Stimulated activated CD8-positive, alpha-beta memory T cell treated with anti-CD3 and anti-CD28 coated beads, Interleukin-7, amount 100 ng/mL, for 1 hour (primary cell): ENCODE measurements around the gene MRPS27.
A peak's percentile ranks its signal among the peaks of the same experiment; 100 is the strongest.

Experiments used
- DNase-seq, 2 donors: peaks; one replicate each; pipeline ENCODE4 v3.0.0-alpha.2; 2020; ENCODE audit warnings: low read depth in 2 of 2

The MRPS27 gene

GRCh38 chr5:72290356-72291133 lies 29.5 kb downstream of the MRPS27 start:
- DNase-seq, result no peak

GRCh38 chr5:72288924-72289323 lies 31.1 kb downstream of the MRPS27 start:
- no peak for DNase-seq

- DNase-seq, result no peak
Observed at GRCh38 chr5:72286798-72287197, 33.2 kb downstream of the MRPS27 start.

GRCh38 chr5:72285424-72285821 lies 34.6 kb downstream of the MRPS27 start:
- DNase-seq, result no peak

- no peak for DNase-seq
Observed at GRCh38 chr5:72284559-72285423, 35.2 kb downstream of the MRPS27 start.

- DNase-seq, result no peak
Observed at GRCh38 chr5:72283358-72283757, 36.7 kb downstream of the MRPS27 start.

- DNase-seq, result no peak
Observed at GRCh38 chr5:72282878-72283277, 37.2 kb downstream of the MRPS27 start.

GRCh38 chr5:72281764-72282499 lies 38.1 kb downstream of the MRPS27 start:
- no peak for DNase-seq

- DNase-seq, result no peak
Observed at GRCh38 chr5:72281430-72281763, 38.6 kb downstream of the MRPS27 start.

GRCh38 chr5:72280581-72281069 lies 39.4 kb downstream of the MRPS27 start:
- DNase-seq, result no peak

GRCh38 chr5:72276219-72276752 lies 43.8 kb downstream of the MRPS27 start:
- DNase-seq, result no peak

- no peak for DNase-seq
Observed at GRCh38 chr5:72273547-72273946, 46.5 kb downstream of the MRPS27 start.

- no peak for DNase-seq
Observed at GRCh38 chr5:72272398-72272797, 47.6 kb downstream of the MRPS27 start.

GRCh38 chr5:72271702-72272101 lies 48.3 kb downstream of the MRPS27 start:
- DNase-seq, result no peak

- no peak for DNase-seq
Observed at GRCh38 chr5:72270037-72270436, 50.0 kb downstream of the MRPS27 start.

GRCh38 chr5:72269411-72269780 lies 50.6 kb downstream of the MRPS27 start:
- DNase-seq, result no peak

- peak in 1 of 2 donors; percentile 6 for DNase-seq
Observed at GRCh38 chr5:72268753-72269410, 51.2 kb downstream of the MRPS27 start.

- DNase-seq, result no peak
Observed at GRCh38 chr5:72268260-72268659, 51.8 kb downstream of the MRPS27 start.

GRCh38 chr5:72267685-72268084 lies 52.4 kb downstream of the MRPS27 start:
- DNase-seq, result no peak

GRCh38 chr5:72266862-72267261 lies 53.2 kb downstream of the MRPS27 start:
- no peak for DNase-seq
